NCI-H460 (cell line): Measurements from ENCODE around the gene AFMID. TPM values are rescaled to one million over a fixed set of nuclear protein-coding genes. Genes with fewer than 3 reads are reported as not detected.
"Not testable (repeated sequence)": the region's sequence is repeated elsewhere in the genome, so short reads cannot be mapped to it uniquely, and the experiment has no call there.

Experiments
- DNase-seq: peaks from one replicate; pipeline ENCODE4 v3.0.0-alpha.2; 2016; ENCODE audit warnings: low read depth; ENCODE audit errors: extremely low read depth
- polyA plus RNA-seq: library from polyadenylated mRNA; depleted of rRNA; stranded (reverse); fragments of >200 nt; gene quantifications from 2 replicates; pipeline ENCODE4 v1.2.3, GENCODE V29; 2014; cell fraction: nucleus; rRNA removed
- total RNA-seq: library from RNA; depleted of rRNA; stranded (reverse); fragments of >200 nt; shearing (Covaris generic); gene quantifications from 2 replicates; pipeline ENCODE4 v1.2.3, GENCODE V29; 2014; rRNA removed

AFMID gene, protein sequence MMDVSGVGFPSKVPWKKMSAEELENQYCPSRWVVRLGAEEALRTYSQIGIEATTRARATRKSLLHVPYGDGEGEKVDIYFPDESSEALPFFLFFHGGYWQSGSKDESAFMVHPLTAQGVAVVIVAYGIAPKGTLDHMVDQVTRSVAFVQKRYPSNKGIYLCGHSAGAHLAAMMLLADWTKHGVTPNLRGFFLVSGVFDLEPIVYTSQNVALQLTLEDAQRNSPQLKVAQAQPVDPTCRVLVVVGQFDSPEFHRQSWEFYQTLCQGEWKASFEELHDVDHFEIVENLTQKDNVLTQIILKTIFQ
- 63.2 and 75.6 TPM in 2 replicates for total RNA-seq
- polyA plus RNA-seq, result 30.5 and 63.4 TPM in 2 replicates

DNA sequence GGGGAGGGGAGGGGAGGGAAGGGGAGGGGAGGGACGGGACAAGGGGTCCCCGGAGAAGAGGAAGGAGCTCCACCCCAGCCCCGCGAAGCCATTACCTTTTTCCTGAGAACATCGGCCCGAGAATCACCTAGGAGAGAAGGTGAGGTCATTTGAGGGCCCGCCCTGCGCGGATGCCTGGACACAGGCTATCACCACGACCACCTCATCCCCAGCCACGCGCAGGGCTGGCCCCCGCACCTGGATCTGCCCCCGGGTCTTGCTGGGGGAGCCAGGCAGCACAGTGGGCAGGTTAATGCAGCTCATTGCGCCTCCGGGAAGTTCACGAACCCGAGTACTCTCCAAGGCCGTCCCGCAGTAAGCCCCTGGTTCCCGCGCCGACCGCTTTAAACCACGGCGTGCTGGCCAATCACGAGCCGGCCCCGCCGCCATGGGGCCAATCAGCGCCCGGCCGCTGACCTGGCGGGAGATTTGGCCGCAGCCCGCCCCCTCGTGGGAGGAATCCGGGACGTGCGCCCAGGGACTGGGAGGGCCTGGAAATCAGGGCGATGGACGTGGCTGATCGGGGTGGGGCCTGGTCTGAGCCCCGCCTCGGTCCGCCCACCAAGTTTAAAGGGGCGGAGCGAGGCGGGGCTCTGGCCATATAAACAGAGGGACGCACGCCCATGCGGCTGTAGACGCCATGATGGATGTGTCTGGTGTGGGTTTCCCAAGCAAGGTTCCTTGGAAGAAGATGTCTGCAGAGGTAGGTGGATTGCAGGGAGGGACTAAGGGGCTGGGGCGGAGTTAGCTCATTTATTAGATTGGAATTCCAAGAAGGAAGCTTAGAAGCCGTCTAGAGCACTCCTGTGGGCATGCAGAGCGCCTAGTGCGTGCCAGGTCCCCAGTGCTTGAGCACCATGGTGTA lies at the start of gene AFMID, which contains the start of gene TK1:
Gene AFMID, plus strand, starts transcription at position 671 of the 904 bp plus-strand sequence. Its CDS starts 9 bp downstream, at position 680.
Gene TK1, minus strand, starts transcription at position 361 of the 904 bp plus-strand sequence. Its CDS starts 58 bp downstream, at position 303.
- DNase-seq, result peak; percentile 97

GRCh38 chr17:78137392-78138203 lies 49.6 kb upstream of the AFMID start:
- no peak for DNase-seq

DNA sequence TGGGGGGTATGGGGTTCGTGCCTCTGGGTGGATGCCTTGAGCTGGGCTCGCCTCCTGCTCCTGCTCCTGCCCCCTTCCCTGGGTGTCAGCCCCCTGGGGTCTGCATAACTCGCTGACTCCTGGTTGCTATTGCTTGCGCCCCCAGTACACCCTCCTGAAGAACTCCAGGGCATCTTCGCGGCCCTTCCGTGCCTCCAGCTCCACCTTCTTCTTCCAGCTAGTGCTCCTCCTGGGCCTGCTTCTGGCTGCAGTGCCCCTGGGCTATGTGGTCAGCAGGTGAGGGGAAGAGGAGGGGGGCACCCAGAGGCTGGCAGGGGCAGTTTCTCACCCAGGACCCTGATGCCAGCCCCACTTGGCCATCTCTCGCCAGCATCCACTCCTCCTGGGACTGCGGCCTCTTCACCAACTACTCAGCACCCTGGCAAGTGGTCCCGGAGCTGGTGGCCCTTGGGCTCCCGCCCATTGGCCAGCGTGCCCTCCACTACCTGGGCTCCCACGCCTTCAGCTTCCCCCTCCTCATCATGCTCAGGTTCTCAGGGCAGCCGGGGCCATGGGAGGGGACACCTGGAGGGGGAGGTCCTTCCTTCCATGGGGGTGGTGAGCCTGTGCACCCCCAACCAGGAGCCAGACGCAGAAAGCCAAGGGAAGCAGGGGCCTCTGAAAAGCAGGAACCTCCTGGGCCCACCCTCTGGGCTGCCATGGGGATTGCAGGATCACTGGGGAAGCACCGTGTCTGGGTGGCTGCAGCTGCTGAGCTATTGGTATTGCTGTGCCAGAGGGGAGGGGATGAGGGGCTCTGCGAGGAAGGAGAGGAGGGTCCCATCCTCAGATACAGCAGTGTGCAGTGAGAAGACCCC lies 48.7 kb upstream of the AFMID start:
- no peak for DNase-seq

DNA sequence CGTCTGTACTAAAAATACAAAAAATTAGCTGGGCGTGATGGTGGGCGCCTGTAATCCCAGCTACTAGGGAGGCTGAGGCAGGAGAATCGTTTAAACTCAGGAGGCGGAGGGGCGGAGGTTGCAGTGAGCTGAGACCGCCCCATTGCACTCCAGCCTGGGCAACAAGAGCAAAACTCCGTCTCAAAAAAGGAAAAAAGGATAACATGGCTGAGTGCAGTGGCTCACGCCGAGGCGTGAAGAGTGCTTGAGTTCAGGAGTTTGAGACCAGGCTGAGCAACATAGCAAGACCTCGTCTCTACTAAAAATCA lies 47.3 kb upstream of the AFMID start:
- DNase-seq, result not testable (repeated sequence)

GRCh38 chr17:78140169-78141051 lies 46.8 kb upstream of the AFMID start:
- DNase-seq, result peak; percentile 99

DNA sequence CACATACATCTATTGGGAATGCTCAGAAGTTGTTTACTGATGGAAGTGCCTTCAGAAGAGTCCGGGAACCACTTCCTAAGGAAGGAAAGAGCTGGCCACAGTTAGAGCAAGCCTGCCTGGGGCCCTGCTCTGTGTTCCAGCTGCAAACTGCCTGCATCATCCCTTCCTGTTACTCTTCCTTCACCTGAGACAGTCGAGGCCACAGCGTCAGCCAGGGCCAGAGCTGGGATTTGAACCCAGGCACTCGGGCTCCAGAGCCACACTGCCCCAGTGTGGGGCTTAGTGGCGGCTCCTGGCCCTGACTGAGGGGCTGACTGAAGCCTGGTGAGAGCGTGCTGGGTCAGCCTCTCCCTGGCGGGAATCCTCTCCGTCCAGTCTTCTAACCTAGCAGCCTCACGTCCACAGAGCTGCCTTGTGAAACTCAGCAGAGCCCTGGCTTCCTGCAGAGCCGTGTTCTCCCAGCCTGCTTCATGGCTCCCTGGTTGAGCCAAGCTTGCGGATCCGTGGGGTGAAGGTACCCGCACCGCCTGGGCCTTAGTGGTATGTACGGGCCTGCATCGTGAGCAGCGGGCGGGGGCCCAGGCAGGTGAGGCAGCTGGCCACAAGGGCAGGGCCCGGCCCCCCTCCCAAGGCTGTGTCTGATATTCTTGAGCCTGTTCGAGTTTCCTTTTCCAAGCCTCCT lies 45.6 kb upstream of the AFMID start:
- no peak for DNase-seq

GRCh38 chr17:78142119-78142861 lies 44.9 kb upstream of the AFMID start:
- no peak for DNase-seq

DNA sequence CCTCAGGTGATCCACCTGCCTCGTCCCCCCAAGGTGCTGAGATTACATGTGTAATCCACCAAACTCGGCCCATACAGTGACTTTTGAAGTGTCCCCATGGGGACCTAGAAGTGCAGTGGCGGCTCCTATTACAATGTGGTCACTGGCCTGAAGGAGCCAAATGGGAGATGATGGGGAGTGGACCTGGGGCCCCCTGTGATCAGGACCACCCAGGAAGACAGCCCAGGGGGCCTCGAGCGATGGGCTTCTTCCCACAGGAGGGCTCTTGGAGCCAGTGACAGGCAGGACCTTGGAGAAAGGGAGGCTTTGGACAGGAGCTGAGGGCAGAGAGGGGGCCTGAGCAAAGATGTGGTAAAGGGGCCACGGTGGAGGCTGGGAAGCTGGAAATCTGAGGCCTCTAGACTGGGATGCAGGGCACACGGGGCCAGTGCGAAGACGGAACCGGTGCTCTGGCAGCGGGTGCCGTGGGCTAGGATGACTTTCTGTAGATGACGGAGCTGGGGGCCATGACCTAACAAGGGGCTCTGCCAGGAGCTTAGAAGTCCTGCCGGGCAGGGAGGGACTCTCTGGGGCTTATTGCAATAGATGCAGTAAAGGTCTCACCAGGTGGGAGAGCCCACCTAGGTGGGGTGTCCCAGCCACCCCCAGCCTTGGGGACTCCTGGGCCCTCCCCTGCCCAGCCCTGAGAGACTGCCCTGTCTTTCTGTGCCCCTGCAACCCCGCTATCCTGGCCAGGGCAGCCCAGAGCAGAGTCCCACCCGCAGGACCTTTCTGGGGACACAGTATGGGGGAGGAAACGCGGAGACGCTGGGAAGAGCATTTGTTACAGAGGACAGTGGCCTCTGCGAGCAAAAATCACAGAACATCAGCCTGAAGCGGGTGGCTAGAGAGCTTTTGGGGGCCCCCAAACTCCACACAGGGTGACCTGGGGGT lies 43.7 kb upstream of the AFMID start:
- DNase-seq, result no peak

DNA sequence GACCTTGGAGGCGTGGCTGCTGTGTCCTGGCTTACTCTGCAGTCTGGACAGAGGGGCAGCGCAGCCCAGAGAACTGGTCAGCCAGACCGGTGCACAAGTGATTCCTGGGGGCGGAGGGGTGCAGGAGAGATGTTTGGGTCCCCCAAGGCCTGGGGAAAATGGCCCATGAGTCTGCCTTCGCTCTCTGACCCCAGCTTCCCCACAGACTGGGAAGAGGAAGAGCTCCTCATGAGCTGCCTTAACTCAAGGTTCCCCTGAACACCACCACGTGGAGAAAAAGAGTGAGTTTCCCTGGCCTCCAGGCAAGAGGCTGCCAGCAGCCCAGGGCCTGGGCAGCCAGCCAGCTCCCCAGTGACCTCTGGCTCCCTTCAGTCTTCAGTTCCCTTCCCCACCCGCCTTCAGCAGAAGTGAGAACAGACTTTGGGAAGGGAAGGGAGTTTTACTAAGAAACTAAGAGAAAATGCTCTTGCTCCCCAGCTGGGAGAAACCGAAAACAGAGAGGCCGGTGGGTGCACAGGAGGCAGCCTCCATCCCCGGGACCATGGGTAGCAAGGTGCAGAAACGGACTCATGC lies 42.9 kb upstream of the AFMID start:
- DNase-seq, result no peak

DNA sequence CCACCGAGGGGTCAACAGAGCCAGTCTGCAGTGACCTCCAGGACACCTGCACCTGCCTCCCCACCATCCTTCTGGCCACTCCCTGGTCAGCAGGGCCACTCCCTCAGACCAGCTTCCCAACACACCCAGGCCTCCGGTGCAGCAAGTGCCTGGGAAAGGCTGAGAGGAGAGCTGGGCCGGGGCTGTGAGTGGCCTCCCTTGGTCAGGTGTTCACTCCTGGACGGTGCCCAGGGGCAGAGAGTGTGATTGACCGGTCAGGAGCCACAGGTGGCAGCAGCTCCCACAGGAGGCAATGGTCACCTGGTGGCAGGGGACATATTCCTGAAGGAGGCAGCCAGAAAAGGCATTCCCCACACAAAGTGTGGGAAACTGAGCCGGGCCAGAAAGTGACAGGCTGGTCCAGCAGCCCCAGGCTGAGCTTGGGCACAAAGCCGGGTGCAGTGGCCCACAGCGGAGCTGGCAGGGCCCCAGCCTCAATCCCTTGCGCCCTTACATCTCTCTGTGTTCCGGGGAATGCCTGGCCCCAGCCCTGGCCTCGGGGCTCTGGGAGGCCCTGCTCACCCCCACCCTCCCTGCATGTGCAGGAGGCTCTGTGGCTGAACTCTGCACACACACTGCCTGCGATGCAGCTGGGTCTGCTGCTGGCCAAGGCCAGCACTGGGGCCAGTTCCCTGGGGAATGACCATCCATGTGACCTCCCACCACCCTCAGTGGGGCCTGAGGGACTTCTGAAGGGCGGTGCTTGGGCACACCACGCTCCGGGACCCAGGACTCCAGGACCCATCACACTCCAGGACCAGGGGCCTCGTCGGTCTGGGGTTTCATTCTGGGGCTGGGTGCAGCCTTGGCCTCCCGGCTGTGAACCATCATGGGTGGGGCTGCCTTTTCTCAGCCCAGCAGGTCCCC lies 42.2 kb upstream of the AFMID start:
- no peak for DNase-seq

- DNase-seq, result no peak
These were observed 40.7 kb upstream of the AFMID start for GRCh38 chr17:78146471-78146869.

GRCh38 chr17:78146881-78147280 lies 40.3 kb upstream of the AFMID start:
- no peak for DNase-seq

DNA sequence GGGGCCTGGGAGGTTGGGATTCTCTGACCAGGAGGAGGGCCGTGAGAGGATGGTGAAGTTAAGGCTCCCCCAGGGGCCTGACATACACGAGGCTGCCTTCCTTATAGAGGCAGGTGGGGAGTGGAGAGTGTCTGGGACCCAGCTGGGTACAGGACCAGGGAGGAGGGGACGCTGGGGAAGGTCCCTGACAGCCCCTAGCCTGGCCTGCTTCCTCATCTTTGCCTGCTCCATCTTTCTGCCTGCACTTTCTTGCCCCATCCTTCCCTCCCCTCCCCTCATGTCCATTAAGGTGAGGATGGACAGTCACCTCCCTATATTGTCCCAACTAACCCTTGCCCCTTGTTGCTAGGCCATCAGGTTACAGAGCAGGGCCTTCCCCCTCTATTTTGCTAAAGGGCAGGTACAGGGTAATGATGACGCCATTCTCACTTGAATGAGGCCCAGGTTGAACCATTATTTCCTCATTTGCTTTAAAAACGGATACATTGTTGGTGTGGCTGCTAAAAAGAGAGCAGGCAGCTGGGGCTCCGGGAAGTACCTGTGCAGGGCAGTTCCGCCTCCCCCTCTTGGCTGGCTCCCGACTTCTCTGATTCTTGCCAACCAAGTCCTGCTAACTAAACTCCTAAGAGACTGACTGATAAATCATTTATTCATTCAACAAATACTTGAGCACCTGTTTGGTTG lies 39.7 kb upstream of the AFMID start:
- no peak for DNase-seq

GRCh38 chr17:78148286-78149016 lies 38.7 kb upstream of the AFMID start:
- no peak for DNase-seq
